ENCODE measurements around the gene PLAAT3.

DNA sequence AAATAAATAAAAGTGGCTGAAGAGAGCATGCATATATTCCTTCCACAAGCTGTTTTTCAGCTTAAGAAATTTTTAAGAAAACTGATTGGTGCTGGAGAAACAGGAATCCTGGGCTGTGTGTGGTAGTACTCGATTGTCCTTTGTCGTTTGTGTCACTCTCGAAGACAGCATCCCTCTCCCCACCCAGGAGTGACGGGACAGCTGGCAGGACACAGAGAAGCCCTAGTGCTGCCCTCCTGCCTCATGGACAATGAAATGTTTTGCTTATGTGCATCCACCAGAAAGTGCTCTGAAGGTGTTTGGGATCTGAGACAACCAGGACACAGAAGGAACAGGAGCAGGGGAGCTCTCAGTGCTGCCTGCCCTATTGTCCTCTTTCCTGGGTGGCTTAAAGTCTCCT lies 64.8 kb downstream of the PLAAT3 start:
- TF ChIP-seq, protein P1, sequence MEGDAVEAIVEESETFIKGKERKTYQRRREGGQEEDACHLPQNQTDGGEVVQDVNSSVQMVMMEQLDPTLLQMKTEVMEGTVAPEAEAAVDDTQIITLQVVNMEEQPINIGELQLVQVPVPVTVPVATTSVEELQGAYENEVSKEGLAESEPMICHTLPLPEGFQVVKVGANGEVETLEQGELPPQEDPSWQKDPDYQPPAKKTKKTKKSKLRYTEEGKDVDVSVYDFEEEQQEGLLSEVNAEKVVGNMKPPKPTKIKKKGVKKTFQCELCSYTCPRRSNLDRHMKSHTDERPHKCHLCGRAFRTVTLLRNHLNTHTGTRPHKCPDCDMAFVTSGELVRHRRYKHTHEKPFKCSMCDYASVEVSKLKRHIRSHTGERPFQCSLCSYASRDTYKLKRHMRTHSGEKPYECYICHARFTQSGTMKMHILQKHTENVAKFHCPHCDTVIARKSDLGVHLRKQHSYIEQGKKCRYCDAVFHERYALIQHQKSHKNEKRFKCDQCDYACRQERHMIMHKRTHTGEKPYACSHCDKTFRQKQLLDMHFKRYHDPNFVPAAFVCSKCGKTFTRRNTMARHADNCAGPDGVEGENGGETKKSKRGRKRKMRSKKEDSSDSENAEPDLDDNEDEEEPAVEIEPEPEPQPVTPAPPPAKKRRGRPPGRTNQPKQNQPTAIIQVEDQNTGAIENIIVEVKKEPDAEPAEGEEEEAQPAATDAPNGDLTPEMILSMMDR (IDR thresholded peaks at IDR 0.05; ENCODE audit: low read length) = no peak
- TF ChIP-seq EZH2 (IDR thresholded peaks at IDR 0.05; ENCODE audit: borderline replicate concordance, low read length) = no peak
